ENCODE measurements around the gene PRR36. TPM values are rescaled to one million over a fixed set of nuclear protein-coding genes. Genes with fewer than 3 reads are reported as not detected.

PRR36 gene
- 3.5 TPM for total RNA-seq

GRCh38 chr19:7874076-7874896 lies at the start of gene PRR36:
PRR36 (minus strand) TSS chr19:7874390; CDS start chr19:7873689, 701 bp downstream.

GRCh38 chr19:7919610-7920518 lies 45.7 kb upstream of the PRR36 start, which contains the start of gene SNAPC2:
SNAPC2 (plus strand) TSS chr19:7920338; CDS start chr19:7920367, 29 bp downstream.

GRCh38 chr19:7914598-7915045 lies 40.4 kb upstream of the PRR36 start, which contains the start of gene TGFBR3L:
TGFBR3L (plus strand) TSS chr19:7914830.

GRCh38 chr19:7903244-7904073 lies 29.3 kb upstream of the PRR36 start, which contains the start of gene MAP2K7:
MAP2K7 (plus strand) TSS chr19:7903877; CDS start chr19:7903945, 68 bp downstream.

GRCh38 chr19:7888145-7888825 lies 14.1 kb upstream of the PRR36 start, which contains the start of gene LRRC8E:
LRRC8E (plus strand) TSS chr19:7888510; CDS start chr19:7895604, 7,094 bp downstream.

GRCh38 chr19:7829561-7830271 lies 44.5 kb downstream of the PRR36 start, which contains the start of gene EVI5L:
EVI5L (plus strand) TSS chr19:7830218; CDS start chr19:7846543, 16,325 bp downstream.

Other genes starting within 250 kb of the PRR36 start
- gene XAB2, start 244.8 kb downstream of the PRR36 start, total RNA-seq, result 18.2 TPM
- gene PET100, start 244.6 kb downstream of the PRR36 start, total RNA-seq, result 23.3 TPM
- gene PCP2, start 240.7 kb downstream of the PRR36 start, total RNA-seq, result not detected
- 3.5 TPM for gene STXBP2, start 237.3 kb downstream of the PRR36 start, total RNA-seq
- gene RETN, start 205.3 kb downstream of the PRR36 start, total RNA-seq, result 0.92 TPM
- not detected for gene MCEMP1, start 197.3 kb downstream of the PRR36 start, total RNA-seq
- gene TRAPPC5, start 193.6 kb downstream of the PRR36 start, total RNA-seq, result 16.1 TPM
- 0.46 TPM for gene FCER2, start 172.3 kb downstream of the PRR36 start, total RNA-seq
- gene CLEC4G, start 142.3 kb downstream of the PRR36 start, total RNA-seq, result 0.92 TPM
- 0.69 TPM for gene CD209, start 126.9 kb downstream of the PRR36 start, total RNA-seq
- gene CLEC4M, start 111.1 kb downstream of the PRR36 start, total RNA-seq, result not detected
- 55.4 TPM for gene EVI5L, start 44.2 kb downstream of the PRR36 start, total RNA-seq
- gene LRRC8E, start 14.1 kb upstream of the PRR36 start, total RNA-seq, result under 0.01 TPM
- gene MAP2K7, start 29.5 kb upstream of the PRR36 start, total RNA-seq, result 6.9 TPM
- gene TGFBR3L, start 40.4 kb upstream of the PRR36 start, total RNA-seq, result not detected
- gene SNAPC2, start 45.9 kb upstream of the PRR36 start, total RNA-seq, result 7.4 TPM
- 29.3 TPM for gene CTXN1, start 51.7 kb upstream of the PRR36 start, total RNA-seq
- gene TIMM44, start 69.3 kb upstream of the PRR36 start, total RNA-seq, result 34.8 TPM
- gene ELAVL1, start 131.3 kb upstream of the PRR36 start, total RNA-seq, result 20.8 TPM
- not detected for gene CCL25, start 178.4 kb upstream of the PRR36 start, total RNA-seq

Data from diencephalon (tissue), 1 donor.